GM12801 (cell line): ENCODE data around the gene IMMP1L.

Source experiments
- TF ChIP-seq, protein P1 (sequence below): IDR thresholded peaks from one replicate; pipeline ENCODE4 v1.5.1; 2011; ENCODE audit warnings: control low read depth; ENCODE audit not compliant: insufficient read length; ENCODE audit errors: extremely low read depth

The IMMP1L gene

DNA sequence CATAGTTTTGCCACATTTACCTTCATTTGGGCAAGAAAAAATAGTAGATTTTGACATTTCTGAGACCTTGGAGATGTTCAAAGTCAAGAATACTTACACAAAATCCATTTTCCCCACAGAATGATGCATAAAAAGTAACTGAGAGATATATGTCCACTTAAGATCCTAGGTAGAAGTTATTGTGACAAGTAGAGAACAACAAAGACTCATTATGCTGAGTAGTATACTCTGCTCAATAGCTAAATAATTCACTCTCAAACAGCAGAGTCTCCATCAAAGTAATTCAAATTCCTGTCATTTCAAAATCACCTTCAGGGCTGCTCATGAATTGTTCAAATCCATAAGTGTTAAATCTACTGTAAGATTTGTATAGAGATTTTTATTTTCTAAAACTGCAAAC lies 35.3 kb downstream of the IMMP1L start:
- TF ChIP-seq, protein P1, sequence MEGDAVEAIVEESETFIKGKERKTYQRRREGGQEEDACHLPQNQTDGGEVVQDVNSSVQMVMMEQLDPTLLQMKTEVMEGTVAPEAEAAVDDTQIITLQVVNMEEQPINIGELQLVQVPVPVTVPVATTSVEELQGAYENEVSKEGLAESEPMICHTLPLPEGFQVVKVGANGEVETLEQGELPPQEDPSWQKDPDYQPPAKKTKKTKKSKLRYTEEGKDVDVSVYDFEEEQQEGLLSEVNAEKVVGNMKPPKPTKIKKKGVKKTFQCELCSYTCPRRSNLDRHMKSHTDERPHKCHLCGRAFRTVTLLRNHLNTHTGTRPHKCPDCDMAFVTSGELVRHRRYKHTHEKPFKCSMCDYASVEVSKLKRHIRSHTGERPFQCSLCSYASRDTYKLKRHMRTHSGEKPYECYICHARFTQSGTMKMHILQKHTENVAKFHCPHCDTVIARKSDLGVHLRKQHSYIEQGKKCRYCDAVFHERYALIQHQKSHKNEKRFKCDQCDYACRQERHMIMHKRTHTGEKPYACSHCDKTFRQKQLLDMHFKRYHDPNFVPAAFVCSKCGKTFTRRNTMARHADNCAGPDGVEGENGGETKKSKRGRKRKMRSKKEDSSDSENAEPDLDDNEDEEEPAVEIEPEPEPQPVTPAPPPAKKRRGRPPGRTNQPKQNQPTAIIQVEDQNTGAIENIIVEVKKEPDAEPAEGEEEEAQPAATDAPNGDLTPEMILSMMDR, result no peak

DNA sequence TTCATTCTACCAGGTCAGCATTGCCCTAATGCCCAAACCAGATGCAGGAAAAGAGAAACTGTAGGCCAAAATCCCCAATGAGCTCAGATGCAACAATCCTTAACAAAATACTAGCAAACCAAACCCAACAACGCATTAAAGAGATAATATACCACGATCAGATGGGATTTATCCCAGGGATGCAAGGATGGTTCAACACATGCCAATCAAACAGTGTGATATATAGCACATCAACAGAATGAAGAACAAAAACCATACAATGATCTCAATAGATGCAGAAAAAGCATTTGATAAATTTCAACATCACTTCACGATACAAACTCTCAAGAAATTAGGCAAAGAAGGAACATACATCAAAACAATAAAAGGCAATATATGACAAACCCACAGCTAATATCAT lies 45.0 kb downstream of the IMMP1L start:
- TF ChIP-seq, protein P1, result no peak

DNA sequence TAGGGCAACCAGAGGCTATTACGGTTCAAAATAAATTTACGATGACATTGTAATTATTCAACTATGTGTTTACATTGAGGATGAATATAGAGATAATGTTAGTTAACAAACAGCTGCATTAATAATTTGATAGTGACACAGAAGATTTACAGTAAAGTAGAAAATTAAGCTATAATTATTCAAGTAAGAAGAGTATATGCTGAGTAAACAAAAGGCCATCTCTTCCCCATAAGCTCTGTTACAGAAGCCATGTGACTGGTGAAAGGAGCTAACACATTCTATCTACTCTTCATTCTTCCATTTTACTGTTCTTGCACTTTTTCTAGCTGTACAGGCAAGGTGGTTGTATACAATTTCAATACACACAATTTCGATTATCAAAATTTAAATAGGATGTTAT lies 54.2 kb downstream of the IMMP1L start:
- TF ChIP-seq, protein P1, result no peak

DNA sequence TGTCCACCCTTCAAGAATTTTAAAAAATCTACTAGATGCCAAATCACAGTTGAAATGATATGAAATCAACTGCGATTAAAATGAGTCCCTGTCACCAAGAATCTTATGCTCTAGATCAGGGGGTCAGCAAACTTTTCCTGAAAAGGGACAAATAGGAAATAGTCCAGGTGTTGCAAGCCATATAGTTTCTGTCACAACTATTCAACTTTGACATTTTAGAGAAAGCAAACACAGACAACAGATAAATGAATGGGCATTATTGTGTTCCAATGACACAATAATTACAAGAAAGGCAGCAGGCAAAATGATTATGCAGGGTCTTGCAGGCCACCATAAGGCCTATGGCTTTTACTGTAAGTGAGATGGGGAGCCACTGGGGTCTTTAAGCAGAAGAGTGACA lies 58.6 kb downstream of the IMMP1L start:
- TF ChIP-seq, protein P1, result no peak

DNA sequence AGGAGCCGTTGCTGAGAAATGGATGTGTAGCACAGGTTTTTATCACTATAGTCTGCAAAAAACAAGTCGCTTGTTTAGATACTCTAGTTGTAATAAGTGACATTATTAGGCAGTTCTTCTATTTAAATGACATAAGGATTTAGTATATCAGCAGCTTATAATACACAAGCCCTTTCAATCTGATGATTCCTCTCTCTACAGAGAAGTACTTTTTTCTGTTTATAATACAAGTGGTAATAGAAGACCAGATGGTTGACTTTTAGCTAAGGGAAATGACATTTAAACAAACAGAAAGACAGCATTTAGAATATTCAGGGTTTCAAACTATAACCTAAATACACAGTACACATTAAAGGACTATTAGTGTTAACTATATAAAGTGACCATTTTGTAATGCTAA lies 60.4 kb downstream of the IMMP1L start:
- TF ChIP-seq, protein P1, result no peak

DNA sequence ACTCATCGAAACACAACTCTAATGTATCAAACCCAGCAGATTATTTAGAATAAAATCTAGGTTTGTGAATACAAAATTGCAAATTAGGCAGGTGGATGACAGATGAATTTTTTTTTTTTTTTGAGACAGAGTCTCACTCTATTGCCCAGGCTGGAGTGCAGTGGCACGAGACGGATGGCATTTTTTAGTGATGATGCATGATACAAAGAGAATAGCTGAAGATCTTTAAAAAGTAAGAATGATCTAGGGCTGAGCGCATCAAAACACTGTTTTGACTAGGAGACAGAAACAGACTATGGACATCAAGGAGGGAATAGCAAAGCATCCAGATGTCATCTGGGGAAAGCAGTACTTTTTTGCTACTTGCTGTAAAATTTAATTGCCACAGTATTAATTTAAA lies 63.8 kb downstream of the IMMP1L start:
- TF ChIP-seq, protein P1, result no peak

DNA sequence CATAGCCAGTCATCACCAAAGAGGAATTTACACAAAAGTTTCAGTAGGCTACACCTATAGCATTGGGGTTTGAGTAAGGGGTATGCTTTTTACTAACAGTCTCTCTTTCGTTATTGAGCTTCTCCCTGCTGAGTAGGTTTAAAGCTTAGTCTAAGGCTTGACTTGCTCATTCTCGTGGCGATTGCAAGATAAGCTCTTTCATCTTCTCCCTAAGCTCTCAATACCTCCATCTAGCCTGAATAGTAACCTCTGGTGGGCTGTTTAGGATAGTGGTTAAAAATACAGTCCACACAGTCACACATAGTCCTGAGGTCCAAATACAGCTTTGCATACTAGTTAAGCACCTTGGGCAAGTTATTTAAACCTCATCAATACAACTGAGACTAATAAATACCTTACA lies 65.6 kb downstream of the IMMP1L start:
- TF ChIP-seq, protein P1, result no peak

DNA sequence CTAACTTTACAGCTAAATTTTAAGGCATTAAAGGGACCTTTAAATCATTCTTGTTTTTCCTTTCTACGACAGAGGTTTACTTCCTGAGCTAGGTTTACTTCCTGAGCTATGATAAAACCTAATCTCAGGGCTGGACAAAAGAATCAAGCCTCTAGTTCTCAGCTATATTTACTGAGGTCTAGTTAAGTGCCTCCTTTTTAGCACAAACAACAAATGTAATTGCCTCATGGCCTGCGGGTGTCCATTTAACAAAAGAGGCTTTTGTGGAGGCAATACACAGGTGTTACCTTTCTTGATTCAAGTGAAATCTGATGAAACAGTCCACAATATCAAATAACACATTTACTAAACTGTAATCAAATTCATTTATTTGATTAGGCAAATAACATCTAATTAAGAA lies 67.3 kb downstream of the IMMP1L start:
- TF ChIP-seq, protein P1, result no peak
